Left ventricle myocardium inferior (tissue), 1 donor: Measurements from ENCODE around the gene TMBIM4. TPM values are rescaled to one million over a fixed set of nuclear protein-coding genes. Genes with fewer than 3 reads are reported as not detected.

ENCODE experiments used
- DNase-seq: peaks from one replicate; pipeline ENCODE4 v3.0.0-alpha.2; 2020
- H3K27ac ChIP-seq: fragments of 200-600 bp; replicated peaks from 2 replicates; pipeline ENCODE4 v1.8.0; 2021
- H3K27me3 ChIP-seq: fragments of 200-600 bp; 2 replicates; pipeline ENCODE4 v1.8.0; 2021; ENCODE audit warnings: low read depth
- H3K36me3 ChIP-seq: fragments of 200-600 bp; 2 replicates; pipeline ENCODE4 v1.8.0; 2021
- H3K4me1 ChIP-seq: fragments of 200-600 bp; 2 replicates; pipeline ENCODE4 v1.8.0; 2021
- H3K4me3 ChIP-seq: fragments of 200-600 bp; 2 replicates; pipeline ENCODE4 v1.8.0; 2021; ENCODE audit warnings: mild to moderate bottlenecking, moderate library complexity
- H3K9me3 ChIP-seq: fragments of 200-600 bp; replicated peaks from 2 replicates; pipeline ENCODE4 v1.8.0; 2021
- CTCF ChIP-seq: fragments of 200-600 bp; IDR thresholded peaks from 2 replicates; pipeline ENCODE4 v1.8.0; 2021; ENCODE audit warnings: antibody characterized with exemption, mild to moderate bottlenecking, borderline replicate concordance
- intact Hi-C: fragments of 100-400 bp; cut with micrococcal nuclease; formaldehyde crosslinking; loops from one replicate; pipeline ENCODE4 v1.11.0; 2022
- total RNA-seq: library from RNA; stranded (reverse); fragmentation: NEBNext Ultra II Directional; extraction: Animal tissue kit (Norgen Biotek cat#: 25700); gene quantifications from one replicate; pipeline ENCODE4 v1.2.1, GENCODE V29; 2021
- donor health status: DM: no; HTN: yes; CAD: no; lungs with severe emphysema.

TMBIM4 gene
- total RNA-seq, 1 donor from 2014 or later, result 74.5 TPM

- Histone ChIP-seq H3K4me3 (no peak overlapping the region), H3K27ac (no peak overlapping the region), H3K36me3 (no peaks in the 10 kb centered on the region), H3K9me3 (no peaks in the 10 kb centered on the region), H3K4me1 (no peaks in the 10 kb centered on the region), H3K27me3 (no peaks in the 10 kb centered on the region)
- intact Hi-C loops, result no loop called here
- no peak for DNase-seq
- no peak for TF ChIP-seq CTCF
Observed at GRCh38 chr12:66115071-66115600, 54.7 kb downstream of the TMBIM4 start.

- Histone ChIP-seq H3K4me3 (no peak overlapping the region), H3K9me3 (no peaks in the 10 kb centered on the region), H3K27ac (no peak overlapping the region), H3K27me3 (no peaks in the 10 kb centered on the region), H3K4me1 (no peaks in the 10 kb centered on the region), H3K36me3 (no peaks in the 10 kb centered on the region)
- DNase-seq, result no peak
- no peak for TF ChIP-seq CTCF
- intact Hi-C loops, result no loop called here
Observed at GRCh38 chr12:66113471-66113870, 56.3 kb downstream of the TMBIM4 start.

GRCh38 chr12:66111605-66112004 lies 58.2 kb downstream of the TMBIM4 start:
- TF ChIP-seq CTCF, result no peak
- H3K9me3 ChIP-seq, result no peaks in the 10 kb centered on the region
- no peak overlapping the region for H3K4me3 ChIP-seq
- no peak overlapping the region for H3K27ac ChIP-seq
- H3K36me3 ChIP-seq, result no peaks in the 10 kb centered on the region
- peaks cover 3% of the 10 kb centered on the region for H3K4me1 ChIP-seq
- intact Hi-C loops, result no loop called here
- H3K27me3 ChIP-seq, result no peaks in the 10 kb centered on the region
- no peak for DNase-seq

GRCh38 chr12:66109056-66109455 lies 60.7 kb downstream of the TMBIM4 start:
- Histone ChIP-seq H3K4me3 (no peak overlapping the region), H3K27ac (no peak overlapping the region), H3K27me3 (peaks cover 6% of the 10 kb centered on the region), H3K4me1 (peaks cover 3% of the 10 kb centered on the region), H3K9me3 (no peaks in the 10 kb centered on the region), H3K36me3 (no peaks in the 10 kb centered on the region)
- intact Hi-C loops, result loop anchor here (10.0 kb wide), 1 partner anchor 1214 kb away; no protein-coding TSS in a partner anchor
- no peak for DNase-seq
- TF ChIP-seq CTCF, result no peak

GRCh38 chr12:66108386-66108785 lies 61.4 kb downstream of the TMBIM4 start:
- Histone ChIP-seq H3K4me3 (no peak overlapping the region), H3K9me3 (no peaks in the 10 kb centered on the region), H3K36me3 (no peaks in the 10 kb centered on the region), H3K4me1 (peaks cover 3% of the 10 kb centered on the region), H3K27me3 (peaks cover 6% of the 10 kb centered on the region), H3K27ac (no peak overlapping the region)
- no peak for DNase-seq
- intact Hi-C loops, result loop anchor here (10.0 kb wide), 1 partner anchor 1214 kb away; no protein-coding TSS in a partner anchor
- no peak for TF ChIP-seq CTCF
